GM18517 (cell line): ENCODE measurements around the gene PMPCA.
"Not testable (repeated sequence)": the region's sequence is repeated elsewhere in the genome, so short reads cannot be mapped to it uniquely, and the experiment has no call there.

Experiments used
- ATAC-seq: cut with Tn5 transposase; IDR thresholded peaks from one replicate; pipeline ENCODE4 v1.9.1; 2021; ENCODE audit warnings: mild to moderate bottlenecking, moderate library complexity; ENCODE audit not compliant: unreplicated experiment

Gene PMPCA

DNA sequence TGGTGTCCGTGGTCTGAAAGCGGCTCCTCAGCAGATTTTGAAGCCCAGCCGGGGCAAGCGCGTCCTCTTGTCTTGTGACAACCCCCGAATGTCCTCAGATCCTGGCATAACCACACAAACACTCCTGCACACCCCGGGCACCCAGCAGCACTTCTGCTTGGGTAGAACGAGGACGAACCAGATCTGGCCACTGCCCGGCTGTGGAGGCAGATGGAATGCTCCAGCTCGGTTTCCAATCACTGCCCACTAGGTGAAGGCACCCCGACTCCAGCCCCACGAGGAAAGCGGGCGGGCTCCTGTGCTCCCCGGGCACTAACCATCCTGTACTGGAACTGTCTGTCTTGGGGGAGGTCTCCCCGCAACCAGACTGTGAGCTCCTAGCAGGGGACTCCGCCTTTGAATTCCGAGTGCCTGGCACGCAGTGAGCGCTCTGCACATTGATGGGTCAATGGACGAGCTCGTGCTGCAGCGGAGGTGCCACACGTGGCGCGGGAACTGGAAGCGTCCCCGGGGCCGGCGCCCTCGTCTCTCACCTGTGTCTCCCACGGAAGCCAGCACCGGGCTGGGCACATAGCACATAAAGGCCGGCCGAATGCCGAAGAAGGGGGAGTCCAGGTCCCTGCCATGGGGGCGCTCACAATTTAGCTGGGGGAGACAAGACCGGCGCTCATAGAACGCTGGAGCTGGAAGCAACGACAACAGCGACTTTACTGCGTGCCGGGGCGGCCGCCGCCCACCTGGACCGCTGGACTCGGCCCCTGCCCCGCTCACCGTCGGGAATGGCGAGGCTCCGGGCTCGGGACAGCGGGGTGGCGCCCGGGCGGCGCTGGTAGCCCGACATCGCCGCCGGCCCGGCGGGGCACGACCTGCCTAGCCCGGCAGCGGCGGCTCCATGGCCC is 652 bp upstream of the PMPCA start:
- no peak for ATAC-seq

DNA sequence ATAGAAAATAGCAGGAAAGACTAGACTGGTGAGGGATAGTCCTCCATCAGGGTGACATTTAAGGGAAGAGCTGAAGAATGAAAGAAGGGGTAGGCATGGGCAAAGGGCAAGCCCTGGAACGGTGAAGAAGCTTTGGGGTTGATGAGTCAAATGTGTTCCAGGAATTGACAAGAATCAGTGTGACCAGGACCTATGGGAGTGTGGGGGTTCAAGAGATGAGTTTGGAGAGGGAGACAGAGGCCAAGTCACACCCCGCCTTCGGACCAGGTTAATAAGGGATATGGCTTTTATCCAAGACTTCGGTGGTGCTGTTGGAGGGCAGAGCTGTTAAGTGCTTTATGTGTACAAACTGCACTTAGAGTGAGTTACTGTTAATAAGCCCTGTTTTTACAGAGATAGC is 920 bp downstream of the PMPCA start:
- ATAC-seq, result no peak

DNA sequence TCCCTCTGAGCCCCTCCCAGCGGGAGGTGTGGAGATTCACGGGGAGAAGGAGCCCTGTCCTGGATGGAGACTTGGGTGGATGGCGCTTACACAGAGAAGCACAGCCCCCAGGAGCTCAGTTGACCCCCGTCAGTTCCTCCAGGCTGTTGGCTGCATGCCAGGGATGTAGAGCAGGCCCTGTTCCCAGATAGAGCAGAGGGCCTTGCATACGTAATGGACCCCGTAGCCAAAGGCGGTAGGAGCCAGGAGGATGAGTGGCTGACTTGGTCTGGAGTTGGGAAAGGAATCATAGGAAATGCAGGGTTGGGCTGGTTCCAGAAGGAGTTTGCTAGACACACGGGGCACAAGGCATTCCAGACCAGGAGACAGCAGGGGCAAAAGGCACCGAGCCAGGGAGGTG is 2.5 kb downstream of the PMPCA start:
- ATAC-seq, result no peak

DNA sequence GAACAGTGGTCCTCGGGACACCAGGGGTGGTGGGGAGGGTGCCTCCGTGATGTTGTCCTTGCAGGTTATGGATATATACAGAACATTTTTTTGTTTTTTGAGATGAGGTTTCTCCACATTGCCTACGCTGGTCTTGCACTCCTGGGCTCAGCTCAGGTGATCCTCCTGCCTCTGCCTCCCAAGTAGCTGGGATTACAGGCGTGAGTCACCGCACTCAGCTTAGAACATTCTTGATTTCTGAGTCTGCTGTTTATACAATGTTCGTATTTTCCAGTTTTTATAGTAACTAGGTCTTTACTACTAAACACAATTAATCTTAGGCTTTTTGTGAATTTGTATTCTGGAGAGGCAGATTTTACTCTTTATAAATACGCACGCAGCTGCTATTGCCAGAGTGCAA is 6.0 kb downstream of the PMPCA start:
- ATAC-seq, result no peak

DNA sequence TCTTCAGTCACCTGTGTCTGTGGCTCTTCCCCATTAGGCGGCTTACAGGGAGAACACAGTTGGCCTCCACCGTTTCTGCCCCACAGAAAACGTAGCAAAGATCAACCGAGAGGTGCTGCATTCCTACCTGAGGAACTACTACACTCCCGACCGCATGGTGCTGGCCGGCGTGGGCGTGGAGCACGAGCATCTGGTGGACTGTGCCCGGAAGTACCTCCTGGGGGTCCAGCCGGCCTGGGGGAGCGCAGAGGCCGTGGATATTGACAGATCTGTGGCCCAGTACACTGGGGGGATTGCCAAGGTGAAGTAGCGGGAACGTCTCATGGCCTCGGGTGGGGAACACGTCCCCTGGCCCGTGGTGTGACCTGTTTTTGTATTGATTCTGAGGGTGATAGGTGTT is 6.5 kb downstream of the PMPCA start:
- ATAC-seq, result no peak

DNA sequence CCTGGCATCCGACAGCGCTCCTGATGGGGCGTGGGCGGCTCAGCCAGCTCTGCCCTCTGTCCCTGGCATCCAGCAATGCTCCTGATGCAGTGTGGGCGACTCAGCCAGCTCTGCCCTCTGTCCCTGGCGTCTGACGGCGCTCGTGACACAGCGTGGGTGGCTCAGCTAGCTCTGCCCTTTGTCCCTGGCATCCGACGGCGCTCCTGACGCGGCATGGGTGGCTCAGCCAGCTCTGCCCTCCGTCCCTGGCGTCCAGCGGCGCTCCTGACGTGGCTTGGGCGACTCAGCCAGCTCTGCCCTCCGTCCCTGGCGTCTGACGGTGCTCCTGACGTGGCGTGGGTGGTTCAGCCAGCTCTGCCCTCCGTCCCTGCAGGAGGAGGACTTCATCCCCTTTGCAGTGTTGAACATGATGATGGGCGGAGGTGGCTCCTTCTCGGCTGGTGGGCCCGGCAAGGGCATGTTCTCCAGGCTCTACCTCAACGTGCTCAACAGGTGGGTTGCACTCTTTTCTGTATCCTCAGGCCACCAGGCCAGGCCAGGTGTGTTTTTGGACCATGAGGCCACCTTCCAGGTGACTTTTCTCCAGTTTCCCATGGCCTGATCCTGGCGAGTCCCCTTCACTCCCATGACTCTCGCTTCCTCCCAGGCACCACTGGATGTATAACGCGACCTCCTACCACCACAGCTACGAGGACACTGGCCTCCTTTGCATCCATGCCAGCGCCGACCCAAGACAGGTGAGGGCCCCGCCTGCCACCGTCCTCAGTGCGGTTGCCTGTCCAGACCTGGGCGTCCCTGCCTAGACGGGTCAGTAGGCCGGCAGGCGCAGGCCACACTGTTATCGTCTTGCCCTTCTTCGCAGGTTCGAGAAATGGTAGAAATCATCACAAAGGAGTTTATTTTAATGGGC is 8.0 kb downstream of the PMPCA start:
- no peak for ATAC-seq

DNA sequence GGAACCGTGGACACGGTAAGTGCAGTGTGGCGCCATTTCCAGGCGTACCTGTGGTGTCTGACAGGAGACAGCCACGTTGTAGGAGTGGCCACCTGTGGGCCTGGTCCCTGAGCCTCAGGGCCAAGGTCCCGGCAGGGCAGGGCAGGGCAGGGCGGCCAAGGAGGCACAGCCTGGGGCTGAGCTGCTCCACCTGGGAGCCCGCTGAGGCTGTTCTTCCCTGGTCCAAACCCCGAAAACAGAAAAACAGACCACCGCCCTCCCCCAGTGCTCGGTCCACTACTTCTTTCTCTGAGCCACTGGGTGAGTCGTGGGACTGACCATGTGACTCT is 8.6 kb downstream of the PMPCA start:
- ATAC-seq, result no peak

DNA sequence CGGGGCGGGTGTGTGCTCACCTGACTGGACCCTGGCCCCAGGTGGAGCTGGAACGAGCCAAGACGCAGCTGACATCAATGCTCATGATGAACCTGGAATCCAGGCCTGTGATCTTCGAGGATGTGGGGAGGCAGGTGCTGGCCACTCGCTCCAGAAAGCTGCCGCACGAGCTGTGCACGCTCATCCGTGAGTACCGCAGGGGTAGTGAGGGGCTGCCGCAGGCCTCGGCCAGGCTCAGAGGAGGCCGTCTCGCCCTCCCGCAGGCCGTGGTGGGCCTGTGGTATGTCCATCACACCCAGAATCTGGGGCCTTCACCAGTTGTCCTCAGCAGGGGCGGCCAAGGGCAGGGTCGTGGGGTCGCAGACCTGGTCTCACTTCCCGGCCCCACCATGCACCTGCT is 11.3 kb downstream of the PMPCA start:
- no peak for ATAC-seq

DNA sequence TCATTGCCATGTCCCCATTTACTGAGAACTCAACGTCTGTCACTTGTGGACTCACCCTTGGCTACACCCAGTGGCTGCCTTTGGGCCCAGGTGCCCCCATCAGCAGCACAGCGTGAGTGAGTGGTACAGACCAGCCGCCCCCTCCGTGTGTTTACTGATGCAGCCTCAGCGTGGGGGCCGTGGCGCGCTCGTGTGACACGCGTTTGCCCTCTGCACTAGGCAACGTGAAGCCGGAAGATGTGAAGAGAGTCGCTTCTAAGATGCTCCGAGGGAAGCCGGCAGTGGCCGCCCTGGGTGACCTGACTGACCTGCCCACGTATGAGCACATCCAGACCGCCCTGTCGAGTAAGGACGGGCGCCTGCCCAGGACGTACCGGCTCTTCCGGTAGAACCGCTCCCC is 12.4 kb downstream of the PMPCA start:
- no peak for ATAC-seq

DNA sequence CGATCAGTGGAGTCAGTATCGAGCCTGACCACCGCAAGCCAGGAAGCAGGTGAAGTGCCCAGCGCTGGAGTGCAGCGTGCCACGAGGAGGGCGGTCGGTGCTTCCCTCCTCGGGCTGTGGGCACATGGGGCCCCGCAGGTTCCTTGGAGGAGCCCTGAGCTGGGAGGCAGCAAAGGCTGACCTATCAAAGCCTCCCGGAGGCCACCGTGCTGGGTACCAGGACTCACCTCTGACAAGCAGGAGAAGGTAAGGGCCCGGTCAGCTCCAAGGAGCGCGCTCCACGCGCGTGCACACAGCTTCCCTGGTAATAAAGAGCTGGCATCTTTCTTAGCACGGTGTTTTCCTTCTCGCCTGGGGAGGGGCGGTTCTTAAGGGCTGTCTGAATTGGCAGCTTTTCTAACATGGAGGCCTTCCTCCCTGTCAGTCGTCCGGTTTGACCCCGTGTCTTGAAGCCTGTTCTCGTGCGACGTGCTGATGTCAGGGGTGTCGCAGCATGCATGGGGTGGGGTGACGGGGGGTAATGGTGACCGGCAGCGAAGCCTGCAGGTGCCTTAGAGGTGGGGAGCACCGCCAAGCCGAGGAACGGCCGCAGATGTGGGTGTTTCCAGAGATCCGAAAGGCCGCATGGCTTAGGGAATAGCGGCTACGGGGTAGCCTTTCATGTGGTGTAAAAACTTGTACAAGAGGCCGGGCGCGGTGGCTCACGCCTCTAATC is 13.1 kb downstream of the PMPCA start:
- ATAC-seq, result no peak

DNA sequence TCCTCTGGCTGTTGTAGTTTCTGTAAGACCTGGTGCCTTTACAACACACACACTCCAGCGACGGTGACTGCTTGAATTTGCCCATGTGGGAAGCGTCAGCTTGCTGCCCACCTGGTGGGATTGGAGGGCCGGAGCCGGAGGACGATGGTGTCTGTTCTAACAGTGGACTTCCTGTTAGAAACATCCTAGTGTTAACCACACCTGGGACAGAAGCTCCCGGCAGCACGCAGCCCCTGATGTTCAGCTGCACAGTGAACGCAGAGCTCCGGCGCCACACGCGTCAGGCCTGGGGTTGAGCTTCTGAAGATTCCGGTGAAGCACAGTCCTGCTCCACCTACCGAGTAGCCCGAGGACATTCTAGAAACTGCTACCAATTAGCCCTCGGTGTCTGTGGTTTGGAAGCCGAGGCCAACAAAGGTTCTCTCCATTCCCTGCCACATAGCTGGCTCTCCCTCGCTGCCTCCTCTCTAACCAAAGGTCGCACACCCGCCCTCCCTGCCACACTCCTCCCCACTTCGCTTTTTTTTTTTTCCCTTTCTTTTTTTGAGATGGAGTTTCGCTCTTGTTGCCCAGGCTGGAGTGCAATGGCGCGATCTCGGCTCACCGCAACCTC is 14.4 kb downstream of the PMPCA start:
- ATAC-seq, result no peak

DNA sequence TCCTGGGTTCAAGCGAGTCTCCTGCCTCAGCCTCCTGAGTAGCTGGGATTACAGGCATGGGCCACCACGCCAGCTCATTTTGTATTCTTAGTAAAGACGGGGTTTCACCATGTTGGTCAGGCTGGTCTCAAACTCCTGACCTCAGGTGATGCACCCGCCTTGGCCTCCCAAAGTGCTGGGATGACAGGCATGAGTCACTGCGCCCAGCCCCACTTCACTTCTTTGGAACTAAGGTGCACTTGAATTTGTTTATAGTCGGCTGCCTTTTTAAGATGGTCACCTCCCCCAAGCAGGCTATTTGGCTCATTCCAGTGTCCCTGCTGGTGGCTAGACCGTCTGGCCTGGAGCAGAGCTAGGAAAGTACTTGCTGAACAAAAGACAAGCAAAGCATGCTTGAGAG is 14.9 kb downstream of the PMPCA start:
- ATAC-seq, result not testable (repeated sequence)

DNA sequence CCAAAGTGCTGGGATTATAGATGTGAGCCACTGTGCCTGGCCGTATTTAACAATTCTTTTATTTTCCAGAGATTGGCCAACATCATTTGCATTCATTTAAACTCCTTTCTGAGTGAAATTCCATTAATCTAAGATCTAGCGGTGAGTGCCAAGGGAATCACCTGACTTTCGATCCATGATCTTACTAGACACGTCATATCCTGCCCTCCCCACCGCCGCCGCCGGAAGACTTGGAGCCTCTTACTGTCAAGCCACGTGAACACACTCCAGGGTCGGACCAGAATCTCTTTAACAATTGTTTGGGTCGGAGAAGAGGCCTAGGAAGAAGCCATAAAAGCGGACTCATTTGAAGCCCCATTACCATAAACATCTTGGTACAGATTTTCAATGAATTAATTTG is 16.3 kb downstream of the PMPCA start:
- no peak for ATAC-seq

DNA sequence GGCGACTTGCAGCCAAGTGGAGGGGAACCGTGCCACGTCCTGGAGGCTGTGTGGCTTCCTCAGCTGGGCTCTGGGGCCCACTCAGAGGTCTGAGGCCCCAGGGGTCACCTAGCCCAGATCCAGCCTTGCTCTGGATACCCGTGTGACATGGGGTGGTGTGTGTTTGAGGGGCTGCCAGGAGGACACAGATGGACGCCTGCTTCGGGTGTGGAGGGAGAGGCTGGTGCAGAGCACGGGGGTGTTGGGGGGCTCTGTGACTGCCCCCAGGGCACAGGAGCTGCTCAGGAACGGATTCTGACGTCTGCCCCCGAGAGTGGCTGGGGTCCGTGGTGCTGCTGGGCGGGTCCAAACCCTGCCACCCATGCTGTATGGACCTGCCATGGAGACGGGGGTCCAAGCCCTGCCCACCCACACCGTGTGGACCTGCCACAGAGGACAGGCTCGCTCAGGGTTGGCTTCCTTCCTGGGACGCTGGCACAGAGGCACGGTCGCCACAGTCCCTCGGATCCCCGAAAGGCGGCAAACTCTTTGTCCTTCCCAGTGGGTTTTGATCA is 18.7 kb downstream of the PMPCA start:
- no peak for ATAC-seq

DNA sequence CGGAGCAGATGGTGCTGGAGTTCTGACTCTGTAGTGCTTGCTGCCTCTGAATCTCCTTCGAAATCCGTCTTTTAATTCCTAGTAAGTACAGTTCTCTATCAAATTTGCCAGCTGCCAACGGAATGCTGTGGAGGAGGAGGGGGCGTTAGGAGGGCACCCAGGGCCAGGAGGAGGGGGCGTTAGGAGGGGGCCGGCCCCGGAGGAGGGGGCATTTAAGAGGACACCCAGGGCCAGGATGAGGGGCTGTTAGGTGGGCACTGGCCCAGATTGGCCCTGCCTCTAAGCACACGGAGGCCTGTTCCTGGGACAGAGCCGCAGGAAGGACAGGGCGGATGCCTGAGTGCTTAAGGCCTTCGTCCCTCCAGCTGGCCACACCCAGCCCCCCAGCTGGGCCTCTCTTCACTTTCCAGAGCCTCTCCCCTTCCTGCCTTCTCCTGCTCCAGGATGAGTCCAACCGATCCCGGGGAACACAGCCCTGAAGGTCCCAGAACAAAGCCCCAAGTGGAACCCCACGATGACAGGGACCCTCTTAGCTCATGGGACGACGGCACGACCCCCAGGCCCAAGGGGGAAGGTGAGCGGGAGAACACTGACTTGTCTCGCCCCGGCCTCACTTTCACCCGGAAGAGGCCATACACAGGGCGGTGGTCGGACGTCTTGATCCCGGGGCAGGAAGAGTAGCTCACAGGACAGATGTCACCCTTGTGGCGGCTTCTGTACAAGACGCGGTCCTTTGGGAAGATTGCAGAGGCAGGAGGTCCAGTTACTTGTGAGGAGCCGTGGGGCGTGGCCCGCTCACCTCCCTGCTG is 19.4 kb downstream of the PMPCA start:
- ATAC-seq, result no peak

DNA sequence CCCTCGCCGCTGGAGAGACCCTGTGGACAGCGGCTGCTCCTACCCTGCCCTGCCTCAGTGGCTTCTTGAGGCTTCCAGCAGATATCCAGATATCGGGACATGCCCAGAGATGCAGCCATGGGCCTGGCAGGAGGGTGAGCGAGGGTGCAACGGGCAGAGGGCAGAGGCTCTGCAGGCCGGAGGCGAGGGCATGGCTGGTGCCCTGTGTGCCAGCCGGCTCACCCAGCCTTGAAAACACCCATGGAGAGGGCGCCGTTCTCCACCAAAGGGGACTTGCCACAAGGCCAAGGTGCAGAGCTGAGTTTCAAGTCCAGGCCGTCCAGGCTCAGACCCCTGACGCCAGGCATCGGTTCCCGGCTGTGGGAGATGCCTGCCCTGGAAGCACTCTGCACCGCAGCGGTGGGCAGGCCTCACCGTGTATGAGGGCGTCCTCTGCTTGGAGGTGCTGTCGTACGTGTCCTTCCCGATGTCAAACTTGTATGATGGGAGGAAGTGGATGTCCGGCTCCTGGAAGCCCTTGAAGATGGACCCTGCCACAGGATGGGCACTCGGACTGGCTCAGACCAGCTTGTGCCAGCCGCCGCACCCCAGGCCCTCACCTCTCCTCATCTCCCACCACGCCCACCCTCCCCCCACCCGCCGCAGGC is 20.3 kb downstream of the PMPCA start:
- no peak for ATAC-seq

DNA sequence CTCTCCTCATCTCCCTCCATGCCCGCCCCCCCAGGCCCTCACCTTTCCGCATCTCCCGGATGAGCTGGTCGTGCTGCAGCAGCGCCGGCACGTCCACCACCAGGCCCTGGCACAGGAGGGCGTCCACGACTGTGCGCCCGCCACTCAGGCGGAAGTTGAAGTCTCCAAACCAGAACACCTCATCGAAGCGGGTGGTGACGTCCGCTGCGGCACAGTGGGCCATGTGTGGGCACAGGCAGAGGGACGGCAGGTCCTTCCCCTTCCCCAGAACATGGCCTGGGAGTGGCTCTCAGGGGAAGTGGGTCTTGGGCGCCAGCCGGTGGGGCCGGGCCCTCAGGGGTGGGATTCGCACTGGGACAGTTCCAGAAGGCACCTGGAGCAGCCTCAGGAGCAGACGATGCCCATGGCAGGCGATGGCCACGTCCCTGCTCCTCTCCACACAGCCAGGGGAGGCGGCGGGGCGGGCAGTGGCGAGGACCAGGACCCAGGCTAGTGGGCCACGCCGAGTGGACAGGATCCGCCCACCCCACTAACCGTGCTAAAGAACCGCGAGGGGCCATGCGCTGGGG is 21.4 kb downstream of the PMPCA start:
- ATAC-seq, result no peak

DNA sequence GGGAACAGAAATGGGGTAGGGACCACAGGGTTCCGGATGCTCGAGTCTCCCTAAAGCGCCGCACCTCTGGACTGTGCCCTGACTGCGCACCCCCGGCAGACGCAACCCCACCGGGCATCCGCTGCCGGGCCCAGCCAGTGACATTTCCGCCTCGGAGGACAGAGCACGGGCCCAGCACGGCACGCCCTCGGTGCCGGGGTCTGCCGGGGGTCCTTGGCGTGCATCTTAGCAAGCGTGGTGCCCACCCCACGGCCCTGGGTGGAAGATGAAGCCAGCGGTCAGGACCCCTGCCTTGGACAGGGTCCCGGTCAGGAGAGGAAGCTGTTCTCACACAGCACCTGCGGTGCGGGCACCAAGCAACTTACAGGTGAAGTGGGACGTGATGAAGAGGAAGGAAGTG is 22.1 kb downstream of the PMPCA start:
- ATAC-seq, result no peak

DNA sequence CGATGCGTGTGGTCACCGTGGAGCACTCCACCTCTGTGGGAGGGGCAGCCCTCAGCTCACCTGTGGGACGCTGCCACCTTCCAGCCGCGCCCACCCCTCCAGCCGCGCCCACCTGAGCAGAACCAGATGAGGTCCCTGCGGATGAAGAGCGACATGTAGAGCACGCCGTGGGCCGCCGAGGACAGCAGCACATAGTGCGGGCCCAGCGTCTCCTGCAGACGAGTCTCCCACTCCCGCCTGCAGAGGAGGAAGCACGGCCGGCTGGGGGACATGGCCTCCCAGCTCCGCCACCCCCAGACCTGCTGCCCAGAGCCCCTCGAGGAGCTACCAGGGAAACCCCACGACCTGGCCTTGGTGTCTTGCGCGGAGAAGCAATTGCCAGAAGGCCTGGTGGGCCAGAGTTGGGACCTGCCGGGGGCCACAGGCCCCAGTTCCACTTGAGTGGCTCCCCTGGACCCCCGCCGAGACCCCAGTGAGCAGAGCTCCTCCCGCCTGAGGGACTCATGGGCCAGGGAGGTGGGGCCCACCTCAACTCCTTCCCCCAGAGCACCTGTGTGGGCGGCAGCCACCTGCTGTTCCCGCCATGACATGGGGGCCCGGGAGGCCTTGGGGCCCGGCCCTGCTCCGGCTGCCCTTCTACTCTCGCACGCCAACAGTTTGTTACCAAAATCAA is 22.7 kb downstream of the PMPCA start:
- no peak for ATAC-seq
